Measurements from ENCODE around the gene ERMARD. TPM values are rescaled to one million over a fixed set of nuclear protein-coding genes. Genes with fewer than 3 reads are reported as not detected.

Gene ERMARD
- total RNA-seq, 4 donors from 2014 or later = 18.7 to 32.0 (median 27.6) TPM

GRCh38 chr6:169763881-169764280 lies 12.5 kb downstream of the ERMARD start:
- no peak for TF ChIP-seq CTCF (IDR thresholded peaks at IDR 0.05; ENCODE audit: low read depth)

- no peak for TF ChIP-seq CTCF (IDR thresholded peaks at IDR 0.05; ENCODE audit: low read depth)
Measured at GRCh38 chr6:169766232-169766631, 14.8 kb downstream of the ERMARD start.

GRCh38 chr6:169766921-169767736 lies 15.7 kb downstream of the ERMARD start:
- no peak for TF ChIP-seq CTCF (IDR thresholded peaks at IDR 0.05; ENCODE audit: low read depth)

GRCh38 chr6:169774347-169774746 lies 22.9 kb downstream of the ERMARD start:
- TF ChIP-seq CTCF (IDR thresholded peaks at IDR 0.05; ENCODE audit: low read depth) = no peak

- TF ChIP-seq CTCF (IDR thresholded peaks at IDR 0.05; ENCODE audit: low read depth) = no peak
Measured at GRCh38 chr6:169775321-169775720, 23.9 kb downstream of the ERMARD start.

- no peak for TF ChIP-seq CTCF (IDR thresholded peaks at IDR 0.05; ENCODE audit: low read depth)
Measured at GRCh38 chr6:169776379-169776778, 25.0 kb downstream of the ERMARD start.

- TF ChIP-seq CTCF (IDR thresholded peaks at IDR 0.05; ENCODE audit: low read depth) = no peak
Measured at GRCh38 chr6:169777896-169778295, 26.5 kb downstream of the ERMARD start.
